Measurements from ENCODE around the gene NOC3L.

- TF ChIP-seq CTCF (IDR thresholded peaks at IDR 0.05) (no peak), POLR2A (IDR thresholded peaks at IDR 0.05) (no peak), EP300 (IDR thresholded peaks at IDR 0.05) (no peak)
Measured at GRCh38 chr10:94333051-94333450, 29.7 kb downstream of the NOC3L start.
